ENCODE data around the gene BMPR1A.

The BMPR1A gene

DNA sequence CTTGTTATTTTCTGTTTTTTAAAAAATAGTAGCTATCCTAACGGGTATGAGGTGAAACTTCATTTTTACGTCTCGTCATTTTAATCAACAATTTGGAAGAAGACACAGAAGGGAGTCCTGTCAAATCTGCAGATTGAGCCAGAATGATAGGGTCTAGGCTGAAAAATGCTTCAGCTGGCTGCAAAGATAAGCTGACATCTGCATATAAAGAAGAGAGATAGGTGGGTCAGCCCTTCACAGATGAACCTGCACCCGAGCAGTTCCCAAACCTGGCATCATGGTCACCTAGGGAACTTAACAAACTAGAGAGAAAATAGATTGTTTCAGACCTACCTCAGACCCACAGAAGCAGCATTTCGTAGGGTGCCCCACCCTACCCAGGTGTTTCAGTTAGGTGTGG is 35.2 kb upstream of the BMPR1A start:
- TF ChIP-seq FOXP2 (optimal IDR thresholded peaks at IDR 0.05; ENCODE audit: borderline replicate concordance, extremely low read depth, extremely low read length, insufficient read depth) (no peak), TAF1 (IDR thresholded peaks at IDR 0.05; ENCODE audit: borderline replicate concordance, insufficient read depth, low read length) (no peak), POLR2AphosphoS5 (IDR thresholded peaks at IDR 0.05; ENCODE audit: low read depth, low read length) (no peak), SIN3A (IDR thresholded peaks at IDR 0.05; ENCODE audit: borderline replicate concordance, insufficient read depth, low read length) (no peak)
- TF ChIP-seq, protein P1, sequence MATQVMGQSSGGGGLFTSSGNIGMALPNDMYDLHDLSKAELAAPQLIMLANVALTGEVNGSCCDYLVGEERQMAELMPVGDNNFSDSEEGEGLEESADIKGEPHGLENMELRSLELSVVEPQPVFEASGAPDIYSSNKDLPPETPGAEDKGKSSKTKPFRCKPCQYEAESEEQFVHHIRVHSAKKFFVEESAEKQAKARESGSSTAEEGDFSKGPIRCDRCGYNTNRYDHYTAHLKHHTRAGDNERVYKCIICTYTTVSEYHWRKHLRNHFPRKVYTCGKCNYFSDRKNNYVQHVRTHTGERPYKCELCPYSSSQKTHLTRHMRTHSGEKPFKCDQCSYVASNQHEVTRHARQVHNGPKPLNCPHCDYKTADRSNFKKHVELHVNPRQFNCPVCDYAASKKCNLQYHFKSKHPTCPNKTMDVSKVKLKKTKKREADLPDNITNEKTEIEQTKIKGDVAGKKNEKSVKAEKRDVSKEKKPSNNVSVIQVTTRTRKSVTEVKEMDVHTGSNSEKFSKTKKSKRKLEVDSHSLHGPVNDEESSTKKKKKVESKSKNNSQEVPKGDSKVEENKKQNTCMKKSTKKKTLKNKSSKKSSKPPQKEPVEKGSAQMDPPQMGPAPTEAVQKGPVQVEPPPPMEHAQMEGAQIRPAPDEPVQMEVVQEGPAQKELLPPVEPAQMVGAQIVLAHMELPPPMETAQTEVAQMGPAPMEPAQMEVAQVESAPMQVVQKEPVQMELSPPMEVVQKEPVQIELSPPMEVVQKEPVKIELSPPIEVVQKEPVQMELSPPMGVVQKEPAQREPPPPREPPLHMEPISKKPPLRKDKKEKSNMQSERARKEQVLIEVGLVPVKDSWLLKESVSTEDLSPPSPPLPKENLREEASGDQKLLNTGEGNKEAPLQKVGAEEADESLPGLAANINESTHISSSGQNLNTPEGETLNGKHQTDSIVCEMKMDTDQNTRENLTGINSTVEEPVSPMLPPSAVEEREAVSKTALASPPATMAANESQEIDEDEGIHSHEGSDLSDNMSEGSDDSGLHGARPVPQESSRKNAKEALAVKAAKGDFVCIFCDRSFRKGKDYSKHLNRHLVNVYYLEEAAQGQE (IDR thresholded peaks at IDR 0.05; ENCODE audit: insufficient read depth in 1 of 2, low read depth in 2 of 2, low read length in 2 of 2): no peak

- TF ChIP-seq TAF1 (IDR thresholded peaks at IDR 0.05; ENCODE audit: borderline replicate concordance, insufficient read depth, low read length) (no peak), FOXP2 (optimal IDR thresholded peaks at IDR 0.05; ENCODE audit: borderline replicate concordance, extremely low read depth, extremely low read length, insufficient read depth) (no peak), SIN3A (IDR thresholded peaks at IDR 0.05; ENCODE audit: borderline replicate concordance, insufficient read depth, low read length) (no peak), POLR2AphosphoS5 (IDR thresholded peaks at IDR 0.05; ENCODE audit: low read depth, low read length) (no peak)
- TF ChIP-seq, protein P1 (IDR thresholded peaks at IDR 0.05; ENCODE audit: insufficient read depth in 1 of 2, low read depth in 2 of 2, low read length in 2 of 2): no peak
Observed at GRCh38 chr10:86723009-86723408, 33.4 kb upstream of the BMPR1A start.

DNA sequence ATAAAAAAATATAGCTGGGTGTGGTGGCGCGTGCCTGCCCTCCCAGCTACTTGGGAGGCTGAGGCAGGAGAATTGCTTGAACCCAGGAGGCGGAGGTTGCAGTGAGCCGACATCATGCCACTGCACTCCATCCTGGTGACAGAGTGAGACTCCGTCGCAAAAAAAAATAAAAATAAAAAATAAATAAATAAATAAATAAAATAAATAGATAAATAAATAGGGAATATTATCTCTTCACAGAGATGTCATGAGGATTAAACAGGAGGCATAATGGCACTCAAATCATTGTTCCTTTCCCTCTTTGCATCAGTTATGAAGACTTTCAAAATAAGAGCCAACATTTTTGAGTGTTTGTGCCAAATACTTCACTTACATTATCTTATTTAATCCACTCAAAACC is 32.0 kb upstream of the BMPR1A start:
- no peak for TF ChIP-seq POLR2AphosphoS5 (IDR thresholded peaks at IDR 0.05; ENCODE audit: low read depth, low read length)
- no peak for TF ChIP-seq TAF1 (IDR thresholded peaks at IDR 0.05; ENCODE audit: borderline replicate concordance, insufficient read depth, low read length)
- TF ChIP-seq SIN3A (IDR thresholded peaks at IDR 0.05; ENCODE audit: borderline replicate concordance, insufficient read depth, low read length): no peak
- no peak for TF ChIP-seq FOXP2 (optimal IDR thresholded peaks at IDR 0.05; ENCODE audit: borderline replicate concordance, extremely low read depth, extremely low read length, insufficient read depth)
- TF ChIP-seq, protein P1 (IDR thresholded peaks at IDR 0.05; ENCODE audit: insufficient read depth in 1 of 2, low read depth in 2 of 2, low read length in 2 of 2): no peak

GRCh38 chr10:86725980-86726676 is 30.3 kb upstream of the BMPR1A start:
- TF ChIP-seq SIN3A (IDR thresholded peaks at IDR 0.05; ENCODE audit: borderline replicate concordance, insufficient read depth, low read length) (no peak), TAF1 (IDR thresholded peaks at IDR 0.05; ENCODE audit: borderline replicate concordance, insufficient read depth, low read length) (no peak), FOXP2 (optimal IDR thresholded peaks at IDR 0.05; ENCODE audit: borderline replicate concordance, extremely low read depth, extremely low read length, insufficient read depth) (no peak), POLR2AphosphoS5 (IDR thresholded peaks at IDR 0.05; ENCODE audit: low read depth, low read length) (no peak)
- TF ChIP-seq, protein P1 (IDR thresholded peaks at IDR 0.05; ENCODE audit: insufficient read depth in 1 of 2, low read depth in 2 of 2, low read length in 2 of 2): no peak
